Body of pancreas (tissue), 4 donors: ENCODE data around the gene DLG2. TPM values are rescaled to one million over a fixed set of nuclear protein-coding genes. Genes with fewer than 3 reads are reported as not detected.

ENCODE experiments used
- ATAC-seq: fragments of 150-250 bp; one replicate; pipeline ENCODE4 v1.9.1; 2016
- DNase-seq, 4 donors: peaks; one replicate each; pipeline ENCODE4 v3.0.0-alpha.2; 2019
- H3K27ac ChIP-seq, 4 donors: fragments of 200-600 bp; sonication (generic); 1 replicate in 3 of 4; 2 replicates in 1 of 4; pipeline versions ENCODE4 v1.5.1 to v1.6.1; 2016 to 2019; ENCODE audit warnings: mild to moderate bottlenecking in 1 of 4, mixed read lengths in 1 of 4, moderate library complexity in 1 of 4
- H3K27me3 ChIP-seq, 2 donors: fragments of 200-600 bp; sonication (generic); one replicate each; pipeline ENCODE4 v1.6.0; 2016; ENCODE audit warnings: mild to moderate bottlenecking in 1 of 2
- H3K36me3 ChIP-seq, 2 donors: fragments of 200-600 bp; sonication (generic); replicated peaks in 1 of 2; 2 replicates each; pipeline ENCODE4 v1.5.1; 2016; ENCODE audit warnings: low read depth in 2 of 2; ENCODE audit not compliant: insufficient read depth in 1 of 2
- H3K4me1 ChIP-seq: fragments of 200-600 bp; sonication (generic); one replicate; pipeline ENCODE4 v1.6.0; 2016
- H3K4me3 ChIP-seq, 2 donors: fragments of 200-600 bp; sonication (generic); 1 replicate in 1 of 2; 2 replicates in 1 of 2; pipeline ENCODE4 v1.5.1; 2016 to 2019
- H3K9me3 ChIP-seq, 3 donors: fragments of 200-600 bp; sonication (generic); 1 replicate in 2 of 3; 2 replicates in 1 of 3; pipeline ENCODE4 v1.5.1; 2016
- CTCF ChIP-seq, 7 experiments: fragments of 450-650 bp in 4 of 7; fragments of 200-600 bp in 3 of 7; sonication (generic) in 3 of 7; IDR thresholded peaks; one replicate each; pipeline ENCODE4 v1.5.1; 2016 to 2019; ENCODE audit warnings: antibody characterized with exemption in 7 of 7
- POLR2A ChIP-seq, 3 donors: fragments of 450-650 bp; IDR thresholded peaks; one replicate each; pipeline ENCODE4 v1.6.1; 2016; ENCODE audit warnings: antibody characterized with exemption in 3 of 3, mild to moderate bottlenecking in 2 of 3
- WGBS, 2 donors: methylation state at CpG; one replicate each; pipeline ENCODE4 v1.1.5; 2017; 5-methylcytosine and 5-hydroxymethylcytosine counted together
- intact Hi-C: fragments of 100-400 bp; cut with DNase I; formaldehyde crosslinking; loops from one replicate; pipeline ENCODE4 v1.15.1; 2023
- total RNA-seq, 2 donors: library from RNA; depleted of rRNA; stranded (reverse); fragments of >200 nt; gene quantifications; one replicate each; pipeline ENCODE4 v1.1.0, GENCODE V29; 2016

Gene DLG2
- total RNA-seq, 2 donors from 2014 or later: 6.0 to 13.2 TPM

- ATAC-seq: no peak
- no peak overlapping the region for H3K27ac ChIP-seq
- H3K27me3 ChIP-seq: no peaks in the 10 kb centered on the region
- no peaks in the 10 kb centered on the region for H3K36me3 ChIP-seq
- intact Hi-C loops: no loop called here
- TF ChIP-seq CTCF (IDR thresholded peaks at IDR 0.05): no peak
- TF ChIP-seq POLR2A (IDR thresholded peaks at IDR 0.05): no peak
- H3K4me3 ChIP-seq: no peak overlapping the region
- H3K4me1 ChIP-seq: no peaks in the 10 kb centered on the region
- DNase-seq: no peak
- H3K9me3 ChIP-seq: no peaks in the 10 kb centered on the region
Measured at GRCh38 chr11:84687433-84687832, 939.7 kb downstream of the DLG2 start.

- Histone ChIP-seq H3K9me3 (no peaks in the 10 kb centered on the region), H3K27me3 (no peaks in the 10 kb centered on the region), H3K4me3 (no peak overlapping the region), H3K27ac (no peak overlapping the region), H3K36me3 (no peaks in the 10 kb centered on the region), H3K4me1 (no peaks in the 10 kb centered on the region)
- ATAC-seq (no peak), DNase-seq (no peak)
- 61 to 94% methylated on average over 1 of the region's 1 CpG for WGBS, 2 donors
- TF ChIP-seq POLR2A (IDR thresholded peaks at IDR 0.05): no peak
- no peak for TF ChIP-seq CTCF (IDR thresholded peaks at IDR 0.05)
- intact Hi-C loops: no loop called here
Measured at GRCh38 chr11:84686716-84687115, 940.4 kb downstream of the DLG2 start.

- Histone ChIP-seq H3K27me3 (no peaks in the 10 kb centered on the region), H3K4me1 (no peaks in the 10 kb centered on the region), H3K36me3 (no peaks in the 10 kb centered on the region), H3K4me3 (no peak overlapping the region), H3K9me3 (no peaks in the 10 kb centered on the region), H3K27ac (no peak overlapping the region)
- ATAC-seq: no peak
- 87 to 88% methylated on average over 6 of the region's 6 CpGs for WGBS, 2 donors
- TF ChIP-seq POLR2A (IDR thresholded peaks at IDR 0.05) (no peak), CTCF (IDR thresholded peaks at IDR 0.05) (no peak)
- no peak for DNase-seq
- intact Hi-C loops: no loop called here
Measured at GRCh38 chr11:84685976-84686375, 941.2 kb downstream of the DLG2 start.

- DNase-seq (no peak), ATAC-seq (no peak)
- Histone ChIP-seq H3K27me3 (no peaks in the 10 kb centered on the region), H3K4me1 (no peaks in the 10 kb centered on the region), H3K36me3 (no peaks in the 10 kb centered on the region), H3K27ac (no peak overlapping the region), H3K4me3 (no peak overlapping the region), H3K9me3 (no peaks in the 10 kb centered on the region)
- TF ChIP-seq CTCF (IDR thresholded peaks at IDR 0.05) (no peak), POLR2A (IDR thresholded peaks at IDR 0.05) (no peak)
- intact Hi-C loops: no loop called here
Measured at GRCh38 chr11:84685149-84685548, 942.0 kb downstream of the DLG2 start.

- TF ChIP-seq CTCF (IDR thresholded peaks at IDR 0.05): no peak
- TF ChIP-seq POLR2A (IDR thresholded peaks at IDR 0.05): no peak
- no peak for ATAC-seq
Measured at GRCh38 chr11:84681456-84681855, 945.7 kb downstream of the DLG2 start.

More at GRCh38 chr11:84681456-84681855, 945.7 kb downstream of the DLG2 start:
- DNase-seq: no peak
- no peaks in the 10 kb centered on the region for H3K36me3 ChIP-seq
- no peaks in the 10 kb centered on the region for H3K4me1 ChIP-seq
- intact Hi-C loops: no loop called here
- H3K27me3 ChIP-seq: no peaks in the 10 kb centered on the region
- H3K27ac ChIP-seq: no peak overlapping the region
- WGBS, 2 donors: 69 to 85% methylated on average over 2 of the region's 2 CpGs
- no peaks in the 10 kb centered on the region for H3K9me3 ChIP-seq
- no peak overlapping the region for H3K4me3 ChIP-seq
